Hepatocyte (in vitro differentiated cells): ENCODE measurements around the gene ABCC10.

Experiments
- CTCF ChIP-seq: fragments of 200-600 bp; sonication (generic); IDR thresholded peaks from 2 replicates; pipeline ENCODE4 v1.5.1; 2016; ENCODE audit warnings: antibody characterized with exemption, mild to moderate bottlenecking; ENCODE audit not compliant: poor library complexity
- EZH2phosphoT487 ChIP-seq: fragments of 200-600 bp; sonication (generic); IDR thresholded peaks from one replicate; pipeline ENCODE4 v1.6.1; 2018; ENCODE audit warnings: antibody characterized with exemption, mild to moderate bottlenecking, low read depth, moderate library complexity; ENCODE audit not compliant: unreplicated experiment, severe bottlenecking

GRCh38 chr6:43478008-43478372 is 50.6 kb downstream of the ABCC10 start:
- TF ChIP-seq CTCF: no peak
- no peak for TF ChIP-seq EZH2phosphoT487
